K562 (cell line): ENCODE data around the gene ANKRD27. TPM values are rescaled to one million over a fixed set of nuclear protein-coding genes. Genes with fewer than 3 reads are reported as not detected.
A peak's percentile ranks its signal among the peaks of the same experiment; 100 is the strongest.
"Not testable (repeated sequence)": the region's sequence is repeated elsewhere in the genome, so short reads cannot be mapped to it uniquely, and the experiment has no call there.

Experiments used
- ATAC-seq: fragments of 200-7000 bp; cut with Tn5 transposase; 3 replicates; pipeline ENCODE4 v1.9.1; 2020; ENCODE audit warnings: moderate library complexity
- BruUV-seq: library from RNA; stranded (reverse); fragments of 400-500 nt; replicated peaks from 2 replicates; lab custom pipeline; 2021; lab: Mats Ljungman, UMichigan
- CTCF ChIA-PET: fragments of 300-600 bp; formaldehyde crosslinking; extraction: SDS; loops from one replicate; lab custom pipeline; 2021; ENCODE audit warnings: low intra/inter-chr PET ratio; lab: Yijun Ruan, JAX
- POLR2A ChIA-PET: fragments of 300-600, 350-650 bp; sonication (Branson Sonifier 250); formaldehyde crosslinking; extraction: SDS; loops from one replicate; lab custom pipeline; 2021; ENCODE audit warnings: antibody characterized with exemption, inconsistent platforms; lab: Yijun Ruan, JAX
- DNase-seq, 4 experiments: peaks; one replicate each; pipeline versions ENCODE4 v3.0.0 to v3.0.0-alpha.2; 2011 to 2018; ENCODE audit warnings: low spot score in 3 of 4, mixed read lengths in 3 of 4; ENCODE audit errors: extremely low read depth in 1 of 4
- FAIRE-seq: peaks from 2 replicates; lab custom pipeline; 2011; peaks lifted over from hg19 to GRCh38; lab: Jason Lieb, UNC
- H2AFZ ChIP-seq: 2 replicates; pipeline ENCODE4 v1.6.0; 2011; ENCODE audit warnings: low read depth, low read length, control low read depth, inconsistent platforms
- H3K27ac ChIP-seq: fragments of 200-600 bp; 3 replicates; pipeline ENCODE4 v1.8.0; 2011; ENCODE audit warnings: low read depth, mild to moderate bottlenecking, control low read depth, inconsistent platforms, low read length, moderate library complexity, mixed read lengths; ENCODE audit errors: extremely low read depth
- H3K27me3 ChIP-seq, 2 experiments: fragments of 300-600 bp in 1 of 2; 2 replicates in 1 of 2; 3 replicates in 1 of 2; pipeline versions ENCODE4 v1.6.0 to v1.8.0; 2011; ENCODE audit warnings: inconsistent platforms in 2 of 2, low read length in 2 of 2, mild to moderate bottlenecking in 1 of 2, mixed read lengths in 1 of 2, moderate library complexity in 1 of 2; ENCODE audit not compliant: control insufficient read depth in 2 of 2, insufficient read depth in 2 of 2
- H3K36me3 ChIP-seq: fragments of 300-600 bp; 3 replicates; pipeline ENCODE4 v1.8.0; 2011; ENCODE audit warnings: mild to moderate bottlenecking, low read length, inconsistent platforms; ENCODE audit not compliant: control insufficient read depth, insufficient read depth
- H3K4me1 ChIP-seq, 2 experiments: fragments of 200-600 bp in 1 of 2; replicated peaks in 1 of 2; 2 replicates in 1 of 2; 3 replicates in 1 of 2; pipeline versions ENCODE4 v1.5.1 to v1.8.0; 2011; ENCODE audit warnings: inconsistent platforms in 2 of 2, low read length in 2 of 2, mild to moderate bottlenecking in 1 of 2, mixed read lengths in 1 of 2, moderate library complexity in 1 of 2; ENCODE audit not compliant: control insufficient read depth in 2 of 2, insufficient read depth in 2 of 2
- H3K4me2 ChIP-seq: 2 replicates; pipeline ENCODE4 v1.6.1; 2011; ENCODE audit warnings: low read length, control low read depth, inconsistent platforms, mixed read lengths; ENCODE audit not compliant: insufficient read depth
- H3K4me3 ChIP-seq: fragments of 200-600 bp; sonication (generic), shearing (Covaris generic); 2 replicates; pipeline ENCODE4 v1.5.1; 2016; ENCODE audit warnings: control low read depth, inconsistent platforms
- H3K79me2 ChIP-seq: fragments of 200-600 bp; 3 replicates; pipeline ENCODE4 v1.8.0; 2011; ENCODE audit warnings: low read length, inconsistent platforms; ENCODE audit not compliant: control insufficient read depth, insufficient read depth
- H3K9ac ChIP-seq, 2 experiments: 2 replicates each; pipeline versions ENCODE4 v1.6.0 to v1.6.1; 2011; ENCODE audit warnings: low read depth in 2 of 2, low read length in 2 of 2, control low read depth in 1 of 2, inconsistent platforms in 1 of 2, mild to moderate bottlenecking in 1 of 2, mixed read lengths in 1 of 2; ENCODE audit not compliant: insufficient read depth in 1 of 2
- H3K9me1 ChIP-seq: one replicate; pipeline ENCODE4 v1.6.0; 2011; ENCODE audit warnings: inconsistent platforms, mild to moderate bottlenecking, low read length, moderate library complexity; ENCODE audit not compliant: control insufficient read depth, insufficient read depth
- H3K9me3 ChIP-seq: replicated peaks from 2 replicates; pipeline ENCODE4 v1.5.1; 2011; ENCODE audit warnings: low read depth, low read length, inconsistent platforms; ENCODE audit not compliant: control insufficient read depth, insufficient read depth
- H4K20me1 ChIP-seq: replicated peaks from 2 replicates; pipeline ENCODE4 v1.6.1; 2011; ENCODE audit warnings: low read length, inconsistent platforms, mixed read lengths; ENCODE audit not compliant: control insufficient read depth, insufficient read depth
- C11orf30 ChIP-seq: fragments of 450-650 bp; IDR thresholded peaks from 2 replicates; pipeline ENCODE4 v1.6.1; 2016; ENCODE audit warnings: low read depth, mild to moderate bottlenecking
- CBX1 ChIP-seq: sonication (generic); IDR thresholded peaks from 2 replicates; pipeline ENCODE4 v1.6.1; 2016; ENCODE audit warnings: antibody characterized with exemption, low read depth, mild to moderate bottlenecking
- CBX5 ChIP-seq: IDR thresholded peaks from 2 replicates; pipeline ENCODE4 v1.6.1; 2014; ENCODE audit warnings: low read depth, borderline replicate concordance
- ETV5 ChIP-seq: sonication (generic); formaldehyde crosslinking; IDR thresholded peaks from 2 replicates; pipeline ENCODE4 v1.4.0; 2020; ENCODE audit warnings: low read depth, mild to moderate bottlenecking, missing genetic modification reagents
- GTF2A2 ChIP-seq: IDR thresholded peaks from 2 replicates; pipeline ENCODE4 v1.6.1; 2016; ENCODE audit warnings: mild to moderate bottlenecking, missing genetic modification characterization, missing compliant biosample characterization
- KDM1A ChIP-seq, 2 experiments: fragments of 450-650 bp; IDR thresholded peaks; 2 replicates each; pipeline ENCODE4 v1.6.1; 2016; ENCODE audit warnings: mild to moderate bottlenecking in 2 of 2
- MAFG ChIP-seq: fragments of 450-650 bp; conservative IDR thresholded peaks from 2 replicates; pipeline ENCODE4 v1.6.1; 2016; ENCODE audit warnings: missing genetic modification characterization, missing compliant biosample characterization
- MBD2 ChIP-seq: sonication (generic); IDR thresholded peaks from 2 replicates; pipeline ENCODE4 v1.6.1; 2016; ENCODE audit warnings: low read depth, borderline replicate concordance
- NONO ChIP-seq, 2 experiments: fragments of 200-400 bp in 1 of 2; fragments of 450-650 bp in 1 of 2; formaldehyde crosslinking in 1 of 2; IDR thresholded peaks; 2 replicates each; pipeline ENCODE4 v1.6.1; 2017; ENCODE audit warnings: low read depth in 2 of 2, mild to moderate bottlenecking in 2 of 2, moderate library complexity in 2 of 2, low read length in 1 of 2
- POLR2AphosphoS2 ChIP-seq: IDR thresholded peaks from 2 replicates; pipeline ENCODE4 v1.6.1; 2012; ENCODE audit warnings: low read length, improper control_type of control experiment
- POLR2H ChIP-seq: IDR thresholded peaks from 2 replicates; pipeline ENCODE4 v1.6.1; 2016; ENCODE audit warnings: missing genetic modification characterization, low read depth, mild to moderate bottlenecking, control low read depth, missing compliant biosample characterization, moderate library complexity
- RBFOX2 ChIP-seq: fragments of 200-400 bp; formaldehyde crosslinking; IDR thresholded peaks from 2 replicates; pipeline ENCODE4 v1.6.1; 2017; ENCODE audit warnings: low read depth, mild to moderate bottlenecking, low read length, moderate library complexity
- RCOR1 ChIP-seq, 2 experiments: IDR thresholded peaks; 2 replicates each; pipeline ENCODE4 v1.6.1; 2012; ENCODE audit warnings: low read depth in 2 of 2, low read length in 2 of 2, borderline replicate concordance in 1 of 2, improper control_type of control experiment in 1 of 2
- SOX6 ChIP-seq: fragments of 450-650 bp; IDR thresholded peaks from 2 replicates; pipeline ENCODE4 v1.6.1; 2014; ENCODE audit warnings: mild to moderate bottlenecking
- TBP ChIP-seq: optimal IDR thresholded peaks from 2 replicates; pipeline ENCODE3; 2011; ENCODE audit warnings: low read depth, low read length, improper control_type of control experiment
- ZNF316 ChIP-seq: fragments of 450-650 bp; IDR thresholded peaks from 2 replicates; pipeline ENCODE4 v1.6.1; 2016
- WGBS: fragments of 100-300 bp; shearing (Covaris generic); methylation state at CpG from one replicate; pipeline ENCODE4 v1.1.6; 2016; ENCODE audit warnings: low coverage, mixed read lengths; ENCODE audit not compliant: insufficient coverage; ENCODE audit errors: missing lambda C conversion rate; 5-methylcytosine and 5-hydroxymethylcytosine counted together
- in situ Hi-C: fragments of 300-500 bp; cut with MboI; formaldehyde crosslinking; loops from 4 replicates; pipeline ENCODE4 v1.15.0; 2018; ENCODE audit warnings: inconsistent platforms, mixed read lengths
- intact Hi-C: fragments of 100-400 bp; cut with micrococcal nuclease; formaldehyde crosslinking; loops from 2 replicates; pipeline ENCODE4 v1.14.2; 2022
- polyA plus RNA-seq, 8 experiments: library from polyadenylated mRNA; depleted of rRNA in 4 of 8; stranded (reverse) in 5 of 8; unstranded in 3 of 8; fragments of >200 nt; fragmentation: Nextera tagmentation in 2 of 8; fragmentation: Illumina TruSeq in 1 of 8; extraction: Ambion mirVana in 2 of 8; extraction: Trizol in 1 of 8; gene quantifications; 2 replicates each; pipeline versions ENCODE4 v1.2.1 to v1.2.3, GENCODE V29; 2011 to 2014; ENCODE audit warnings: inconsistent platforms in 1 of 8, missing spikeins in 1 of 8
- total RNA-seq, 7 experiments: library from RNA; depleted of rRNA in 6 of 7; stranded (reverse); fragments of >200 nt in 6 of 7; fragmentation: Illumina TruSeq in 2 of 7; extraction: Trizol in 2 of 7; gene quantifications; 2 replicates each; pipeline versions ENCODE4 v1.2.1 to v1.2.3, GENCODE V29; 2011 to 2021; ENCODE audit warnings: low replicate concordance in 1 of 7
- TF ChIP-seq, protein P1 (sequence below): fragments of 450-650 bp; IDR thresholded peaks from 2 replicates; pipeline ENCODE4 v1.6.1; 2016; ENCODE audit warnings: mild to moderate bottlenecking
- TF ChIP-seq, protein P2 (sequence below): sonication (generic); formaldehyde crosslinking; IDR thresholded peaks from 2 replicates; pipeline ENCODE4 v1.8.1; 2023; ENCODE audit warnings: mild to moderate bottlenecking, missing genetic modification reagents, moderate library complexity

The ANKRD27 gene
- total and polyA plus RNA-seq, 9 of the 15 experiments (the other 6 are each of a cell fraction or from before 2014, with no cell fraction given): 5.3 to 71.3 (median 54.2) TPM

DNA sequence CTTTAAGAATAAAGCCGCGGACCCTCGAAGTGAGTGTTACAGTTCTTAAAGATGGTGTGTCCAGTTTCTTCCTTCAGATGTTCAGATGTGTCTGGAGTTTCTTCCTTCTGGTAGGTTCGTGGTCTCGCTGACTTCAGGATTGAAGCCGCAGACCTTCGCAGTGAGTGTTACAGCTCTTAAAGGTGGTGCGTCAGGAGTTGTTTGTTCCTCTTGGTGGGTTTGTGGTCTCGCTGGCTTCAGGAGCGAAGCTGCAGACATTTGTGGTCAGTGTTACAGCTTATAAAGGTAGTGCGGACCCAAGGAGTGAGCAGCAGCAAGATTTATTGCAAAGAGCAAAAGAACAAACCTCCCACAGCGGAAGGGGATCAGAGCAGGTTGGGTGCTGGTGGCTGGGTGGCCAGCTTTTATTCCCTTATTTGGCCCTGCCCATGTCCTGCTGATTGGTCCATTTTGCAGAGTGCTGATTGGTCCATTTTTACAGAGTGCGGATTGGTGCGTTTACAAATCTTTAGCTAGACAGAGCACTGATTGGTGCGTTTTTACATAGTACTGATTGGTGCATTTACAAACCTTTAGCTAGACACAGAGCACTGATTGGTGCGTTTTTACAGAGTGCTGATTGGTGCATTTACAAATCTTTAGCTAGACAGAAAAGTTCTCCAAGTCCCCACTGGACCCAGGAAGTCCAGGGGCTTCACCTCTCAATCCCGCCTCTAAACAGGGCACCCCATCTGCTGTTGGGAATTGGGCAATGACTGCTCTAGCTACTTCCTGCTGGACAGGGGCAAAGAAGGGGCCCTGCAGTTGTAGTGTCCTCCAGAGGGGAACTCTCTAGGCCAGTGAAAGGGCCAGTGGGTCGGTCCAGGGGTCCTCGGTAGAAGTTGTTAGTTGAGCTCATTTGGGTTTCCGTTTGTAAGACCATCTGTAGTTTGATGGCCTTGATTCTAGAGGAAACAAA, 18.4 kb upstream of the ANKRD27 start:
- ATAC-seq: peak; percentile 52
- WGBS: 58% methylated on average over 20 of the region's 20 CpGs
- H3K4me1 ChIP-seq: peaks cover 9 to 22% of the 10 kb centered on the region in 2 experiments; a peak in 4 of 5 replicates
- FAIRE-seq, H4K20me1 ChIP-seq, CTCF ChIA-PET, H3K27me3 ChIP-seq, H2AFZ ChIP-seq, H3K9me1 ChIP-seq, in situ Hi-C loops: not testable (repeated sequence)
- H3K36me3 ChIP-seq: peaks cover 44% of the 10 kb centered on the region
- H3K4me3 ChIP-seq: peak overlapping the region; percentile 73
- peak in 1 of 4 experiments; percentile 81 for DNase-seq
- POLR2A ChIA-PET: interaction anchor here (0.6 to 1.9 kb wide), 8 partner anchors 15 to 94 kb away, joined by 3 to 6 read pairs (median 4); partner anchors contain the start of genes ANKRD27 and RGS9BP
- intact Hi-C loops: loop anchor here (10.0 kb wide), 1 partner anchor 281 kb away; the partner anchor contains the start of genes CEP89 and FAAP24
- peak overlapping the region; percentile 96 for H3K4me2 ChIP-seq
- peaks cover 23% of the 10 kb centered on the region for H3K9me3 ChIP-seq
- peaks cover 85% of the 10 kb centered on the region for H3K79me2 ChIP-seq
- BruUV-seq: TSS peak; percentile 94
- peak overlapping the region; percentile 89 to 100; a peak in 3 of 4 replicates for H3K9ac ChIP-seq
- peak overlapping the region; percentile 86 for H3K27ac ChIP-seq
- TF ChIP-seq RBFOX2 (peak; percentile 34; the same call in 1 of the 2 replicates), MAFG (tag) (peak; percentile 29; the same call in 1 of the 2 replicates), GTF2A2 (0 out of 2 replicates have a peak, but pooled peaks have one; percentile 24), ETV5 (CRISPR knock-in tag) (peak; percentile 68; the same call in 1 of the 2 replicates), POLR2AphosphoS2 (0 out of 2 replicates have a peak, but pooled peaks have one; percentile 44), NONO (IDR thresholded peaks at IDR 0.05; ENCODE audit: low read depth in 2 of 2, low read length in 1 of 2) (0 out of 4 replicates have a peak, but pooled peaks of 1 of the 2 experiments have one; percentile 41), SOX6 (0 out of 2 replicates have a peak, but pooled peaks have one; percentile 28), RCOR1 (IDR thresholded peaks at IDR 0.05; ENCODE audit: borderline replicate concordance in 1 of 2, low read depth in 2 of 2, low read length in 2 of 2) (0 out of 4 replicates have a peak, but pooled peaks of 1 of the 2 experiments have one; percentile 27), KDM1A (IDR thresholded peaks at IDR 0.05) (peak in 1 of 2 experiments; percentile 52; a peak in 1 of 4 replicates), C11orf30 (peak; percentile 57; the same call in 1 of the 2 replicates), TBP (peak; percentile 70), POLR2H (tag) (peak; percentile 95), ZNF316 (peak; percentile 85), CBX1 (peak; percentile 45; the same call in 1 of the 2 replicates), MBD2 (peak; percentile 86; the same call in 1 of the 2 replicates), CBX5 (peak; percentile 66; the same call in 1 of the 2 replicates)
- TF ChIP-seq, protein P1, sequence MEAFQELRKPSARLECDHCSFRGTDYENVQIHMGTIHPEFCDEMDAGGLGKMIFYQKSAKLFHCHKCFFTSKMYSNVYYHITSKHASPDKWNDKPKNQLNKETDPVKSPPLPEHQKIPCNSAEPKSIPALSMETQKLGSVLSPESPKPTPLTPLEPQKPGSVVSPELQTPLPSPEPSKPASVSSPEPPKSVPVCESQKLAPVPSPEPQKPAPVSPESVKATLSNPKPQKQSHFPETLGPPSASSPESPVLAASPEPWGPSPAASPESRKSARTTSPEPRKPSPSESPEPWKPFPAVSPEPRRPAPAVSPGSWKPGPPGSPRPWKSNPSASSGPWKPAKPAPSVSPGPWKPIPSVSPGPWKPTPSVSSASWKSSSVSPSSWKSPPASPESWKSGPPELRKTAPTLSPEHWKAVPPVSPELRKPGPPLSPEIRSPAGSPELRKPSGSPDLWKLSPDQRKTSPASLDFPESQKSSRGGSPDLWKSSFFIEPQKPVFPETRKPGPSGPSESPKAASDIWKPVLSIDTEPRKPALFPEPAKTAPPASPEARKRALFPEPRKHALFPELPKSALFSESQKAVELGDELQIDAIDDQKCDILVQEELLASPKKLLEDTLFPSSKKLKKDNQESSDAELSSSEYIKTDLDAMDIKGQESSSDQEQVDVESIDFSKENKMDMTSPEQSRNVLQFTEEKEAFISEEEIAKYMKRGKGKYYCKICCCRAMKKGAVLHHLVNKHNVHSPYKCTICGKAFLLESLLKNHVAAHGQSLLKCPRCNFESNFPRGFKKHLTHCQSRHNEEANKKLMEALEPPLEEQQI: peak; percentile 85
- TF ChIP-seq, protein P2, sequence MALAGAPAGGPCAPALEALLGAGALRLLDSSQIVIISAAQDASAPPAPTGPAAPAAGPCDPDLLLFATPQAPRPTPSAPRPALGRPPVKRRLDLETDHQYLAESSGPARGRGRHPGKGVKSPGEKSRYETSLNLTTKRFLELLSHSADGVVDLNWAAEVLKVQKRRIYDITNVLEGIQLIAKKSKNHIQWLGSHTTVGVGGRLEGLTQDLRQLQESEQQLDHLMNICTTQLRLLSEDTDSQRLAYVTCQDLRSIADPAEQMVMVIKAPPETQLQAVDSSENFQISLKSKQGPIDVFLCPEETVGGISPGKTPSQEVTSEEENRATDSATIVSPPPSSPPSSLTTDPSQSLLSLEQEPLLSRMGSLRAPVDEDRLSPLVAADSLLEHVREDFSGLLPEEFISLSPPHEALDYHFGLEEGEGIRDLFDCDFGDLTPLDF (CRISPR knock-in tag): peak; percentile 57
